SK-N-SH treated with all-trans-retinoic acid at 6 μM for 48 hours (cell line): ENCODE data around the gene EIF2B4.
A peak's percentile ranks its signal among the peaks of the same experiment; 100 is the strongest.

Experiments
- ATAC-seq: fragments of 200-7000 bp; cut with Tn5 transposase; 3 replicates; pipeline ENCODE4 v1.9.1; 2020; ENCODE audit warnings: mild to moderate bottlenecking, moderate library complexity
- ARNTL ChIP-seq: fragments of 450-650 bp; formaldehyde crosslinking; IDR thresholded peaks from 2 replicates; pipeline ENCODE4 v1.5.0; 2020; ENCODE audit warnings: low read depth, mild to moderate bottlenecking, moderate library complexity, borderline replicate concordance
- BACH2 ChIP-seq: fragments of 250-450 bp; sonication (Bioruptor Pico); IDR thresholded peaks from 2 replicates; pipeline ENCODE4 v1.9.0; 2021; ENCODE audit warnings: mild to moderate bottlenecking, borderline replicate concordance
- CREB5 ChIP-seq: fragments of 250-450 bp; sonication (Bioruptor Pico); IDR thresholded peaks from 2 replicates; pipeline ENCODE4 v1.5.1; 2020; ENCODE audit warnings: low read depth, mild to moderate bottlenecking, moderate library complexity
- CSRNP3 ChIP-seq: fragments of 250-450 bp; sonication (Bioruptor Pico); IDR thresholded peaks from 2 replicates; pipeline ENCODE4 v1.5.1; 2021; ENCODE audit warnings: mild to moderate bottlenecking, moderate library complexity
- GLIS3 ChIP-seq: fragments of 250-450 bp; sonication (Bioruptor Pico); IDR thresholded peaks from 2 replicates; pipeline ENCODE4 v1.5.0; 2020; ENCODE audit warnings: mild to moderate bottlenecking, moderate library complexity
- OSR1 ChIP-seq: fragments of 250-450 bp; sonication (Bioruptor Pico); IDR thresholded peaks from 2 replicates; pipeline ENCODE4 v1.8.0; 2022; ENCODE audit warnings: moderate library complexity, mild to moderate bottlenecking, inconsistent platforms
- PATZ1 ChIP-seq: fragments of 250-450 bp; sonication (Bioruptor Pico); IDR thresholded peaks from 2 replicates; pipeline ENCODE4 v1.8.0; 2020; ENCODE audit warnings: mild to moderate bottlenecking, moderate library complexity, borderline replicate concordance
- POU6F1 ChIP-seq: fragments of 250-450 bp; sonication (Bioruptor Pico); IDR thresholded peaks from 2 replicates; pipeline ENCODE4 v1.8.0; 2021; ENCODE audit warnings: low read depth, mild to moderate bottlenecking, moderate library complexity, borderline replicate concordance
- PPARA ChIP-seq: fragments of 250-450 bp; sonication (Bioruptor Pico); IDR thresholded peaks from 2 replicates; pipeline ENCODE4 v1.5.0; 2020; ENCODE audit warnings: mild to moderate bottlenecking, borderline replicate concordance
- RARB ChIP-seq: fragments of 250-450 bp; sonication (Bioruptor Pico); IDR thresholded peaks from 2 replicates; pipeline ENCODE4 v1.8.0; 2021; ENCODE audit warnings: mild to moderate bottlenecking, moderate library complexity
- SNAI2 ChIP-seq: fragments of 250-450 bp; sonication (Bioruptor Pico); IDR thresholded peaks from 2 replicates; pipeline ENCODE4 v1.5.0; 2020; ENCODE audit warnings: mild to moderate bottlenecking, moderate library complexity
- TOX ChIP-seq: fragments of 250-450 bp; sonication (Bioruptor Pico); IDR thresholded peaks from 2 replicates; pipeline ENCODE4 v1.8.0; 2021; ENCODE audit warnings: mild to moderate bottlenecking, moderate library complexity, borderline replicate concordance
- TSHZ2 ChIP-seq: fragments of 250-450 bp; sonication (Bioruptor Pico); IDR thresholded peaks from 2 replicates; pipeline ENCODE4 v1.5.0; 2020; ENCODE audit warnings: mild to moderate bottlenecking, moderate library complexity
- ZC3H10 ChIP-seq: fragments of 250-450 bp; sonication (Bioruptor Pico); IDR thresholded peaks from 2 replicates; pipeline ENCODE4 v1.5.1; 2021; ENCODE audit warnings: mild to moderate bottlenecking, moderate library complexity
- ZFP30 ChIP-seq: fragments of 450-650 bp; formaldehyde crosslinking; IDR thresholded peaks from 2 replicates; pipeline ENCODE4 v1.5.0; 2022; ENCODE audit warnings: mild to moderate bottlenecking, moderate library complexity
- ZNF70 ChIP-seq: fragments of 450-650 bp; formaldehyde crosslinking; IDR thresholded peaks from 2 replicates; pipeline ENCODE4 v1.5.0; 2020; ENCODE audit warnings: mild to moderate bottlenecking, moderate library complexity

Gene EIF2B4

GRCh38 chr2:27379383-27379835 lies 9.3 kb upstream of the EIF2B4 start:
- ATAC-seq: no peak; the same call in 2 of the 3 replicates
- TF ChIP-seq SNAI2 (CRISPR knock-in tag): no peak
- TF ChIP-seq TOX: no peak
- TF ChIP-seq TSHZ2 (CRISPR knock-in tag): no peak
- no peak for TF ChIP-seq OSR1 (CRISPR knock-in tag)
- no peak for TF ChIP-seq CSRNP3 (CRISPR knock-in tag)
- no peak for TF ChIP-seq BACH2 (CRISPR knock-in tag)

GRCh38 chr2:27378809-27379290 lies 8.7 kb upstream of the EIF2B4 start:
- TF ChIP-seq CREB5 (no peak), ZFP30 (CRISPR knock-in tag) (no peak), POU6F1 (CRISPR knock-in tag) (no peak), TSHZ2 (CRISPR knock-in tag) (no peak), RARB (no peak), ZNF70 (CRISPR knock-in tag) (no peak), ARNTL (CRISPR knock-in tag) (no peak), PPARA (no peak), OSR1 (CRISPR knock-in tag) (no peak)
- TF ChIP-seq, all 23 proteins: peak for 0
- no peak for ATAC-seq

- TF ChIP-seq ZNF70 (CRISPR knock-in tag) (no peak), ZC3H10 (CRISPR knock-in tag) (no peak), GLIS3 (CRISPR knock-in tag) (no peak), ZFP30 (CRISPR knock-in tag) (no peak), PATZ1 (no peak)
- ATAC-seq: peak; percentile 9
Measured at GRCh38 chr2:27378096-27378808, 8.1 kb upstream of the EIF2B4 start.
